Measurements from ENCODE around the gene TTC9B. TPM values are rescaled to one million over a fixed set of nuclear protein-coding genes. Genes with fewer than 3 reads are reported as not detected.

Gene TTC9B
- total and polyA plus RNA-seq, 2 of the 8 experiments (the other 6 are each of a cell fraction or from before 2014, with no cell fraction given): 0.26 TPM; not detected in 1

- WGBS, 2 experiments (ENCODE audit: extremely low coverage in 1 of 2, insufficient coverage in 1 of 2, insufficient read length in 1 of 2, insufficient replicate concordance in 2 of 2, low coverage in 1 of 2, low lambda C conversion rate in 2 of 2, missing lambda C conversion rate in 1 of 2): 89% methylated on average over 15 of the region's 22 CpGs; no CpG with 5 or more reads in 1 of the 2 experiments
- Histone ChIP-seq H4K91ac (replicated peaks; ENCODE audit: insufficient read length, low read length) (no peak overlapping the region), H3K23me2 (ENCODE audit: low read depth, low read length) (no peaks in the 10 kb centered on the region), H3K56ac (replicated peaks; ENCODE audit: insufficient read length, low read depth, low read length) (no peak overlapping the region), H2BK5ac (ENCODE audit: low read depth, low read length) (peak overlapping the region; percentile 18; the same call in 1 of the 2 replicates), H3K4me2 (ENCODE audit: insufficient read depth in 1 of 2, low read depth in 2 of 2, low read length in 2 of 2) (no peak overlapping the region), H2BK120ac (replicated peaks; ENCODE audit: low read depth, low read length) (no peak overlapping the region), H3K14ac (ENCODE audit: insufficient read length) (no peak overlapping the region), H4K8ac (ENCODE audit: extremely low read depth, insufficient read depth, low read length) (no peak overlapping the region), H2BK12ac (ENCODE audit: low read depth, low read length) (no peak overlapping the region), H3K27ac (ENCODE audit: low read depth, low read length) (no peak overlapping the region), H3K4me3 (ENCODE audit: extremely low read depth in 1 of 4, insufficient read depth in 2 of 4, low read depth in 3 of 4, low read length in 4 of 4) (no peak overlapping the region), H3K9ac (replicated peaks in 1 of 4; ENCODE audit: extremely low read depth in 1 of 4, low read depth in 3 of 4, low read length in 3 of 4) (no peak overlapping the region), H3K18ac (ENCODE audit: extremely low read depth, low read length) (no peak overlapping the region), H3K23ac (ENCODE audit: insufficient read length) (no peak overlapping the region), H4K20me1 (replicated peaks in 1 of 2; ENCODE audit: control insufficient read depth in 1 of 2, insufficient read depth in 2 of 2, low read length in 2 of 2) (peaks cover 0 to 9% of the 10 kb centered on the region in 2 experiments), H4K5ac (ENCODE audit: insufficient read length, low read depth, low read length) (no peak overlapping the region), H3K4me1 (replicated peaks in 1 of 4; ENCODE audit: control insufficient read depth in 3 of 4, insufficient read depth in 4 of 4, low read length in 3 of 4) (peaks cover 0 to 20% (median 13%) of the 10 kb centered on the region in 4 experiments; a peak in 6 of 7 replicates), H2AFZ (ENCODE audit: low read length) (no peak overlapping the region), H3K4ac (replicated peaks; ENCODE audit: insufficient read length, low read depth, low read length) (no peak overlapping the region), H3K79me2 (ENCODE audit: control insufficient read depth in 1 of 2, insufficient read depth in 2 of 2, low read length in 2 of 2) (no peaks in the 10 kb centered on the region), H3K79me1 (ENCODE audit: low read depth, low read length) (no peaks in the 10 kb centered on the region; the same call in 1 of the 2 replicates), H2AK5ac (ENCODE audit: low read depth, low read length) (no peak overlapping the region), H2BK15ac (ENCODE audit: low read length) (no peak overlapping the region), H3K9me3 (ENCODE audit: insufficient read depth in 2 of 2, low read depth in 1 of 2, low read length in 1 of 2) (no peaks in the 10 kb centered on the region), H3K27me3 (replicated peaks in 1 of 4; ENCODE audit: control insufficient read depth in 3 of 4, extremely low read depth in 1 of 4, insufficient read depth in 3 of 4, low read length in 3 of 4) (no peaks in the 10 kb centered on the region), H2BK20ac (ENCODE audit: low read length) (no peak overlapping the region), H3K36me3 (ENCODE audit: control insufficient read depth in 2 of 4, insufficient read depth in 4 of 4, low read length in 3 of 4) (peaks cover 3 to 22% (median 8%) of the 10 kb centered on the region in 4 experiments; a peak in 5 of 8 replicates)
- no peak for DNase-seq (ENCODE audit: low read depth in 1 of 2, low spot score in 2 of 2)
- ChIA-PET POLR2A (ENCODE audit: partially characterized antibody) (interaction anchor here (1.3 kb wide), 1 partner anchor 47 kb away, joined by 3 read pairs; no protein-coding TSS in a partner anchor), CTCF (ENCODE audit: partially characterized antibody) (interaction anchor here (0.9 to 3.5 kb wide), 15 partner anchors 8 to 95 kb away, joined by 3 to 13 read pairs (median 5); partner anchors contain the start of genes CCNP, MAP3K10 and TTC9B)
- FAIRE-seq: no peak
- TF ChIP-seq TCF12 (IDR thresholded peaks at IDR 0.05; ENCODE audit: low read depth, low read length) (no peak), POU5F1 (IDR thresholded peaks at IDR 0.05; ENCODE audit: low read depth, low read length) (no peak), PHF8 (conservative IDR thresholded peaks at IDR 0.05; ENCODE audit: low read depth, low read length) (no peak), CTBP2 (IDR thresholded peaks at IDR 0.05; ENCODE audit: borderline replicate concordance, insufficient read depth, insufficient read length, low read length) (no peak), EP300 (IDR thresholded peaks at IDR 0.05; ENCODE audit: borderline replicate concordance in 1 of 2, low read depth in 2 of 2, low read length in 2 of 2) (no peak), HDAC6 (IDR thresholded peaks at IDR 0.05; ENCODE audit: low read depth, low read length) (no peak), CHD1 (IDR thresholded peaks at IDR 0.05; ENCODE audit: low read depth, low read length) (no peak), FOSL1 (IDR thresholded peaks at IDR 0.05; ENCODE audit: insufficient read depth, low read depth, low read length) (no peak), TBP (IDR thresholded peaks at IDR 0.05; ENCODE audit: low read depth, low read length) (no peak), BCL11A (IDR thresholded peaks at IDR 0.05; ENCODE audit: low read depth in 2 of 2, low read length in 2 of 2) (no peak), SUZ12 (IDR thresholded peaks at IDR 0.05; ENCODE audit: low read length) (no peak), NANOG (IDR thresholded peaks at IDR 0.05; ENCODE audit: insufficient read depth, low read depth, low read length, poor library complexity, severe bottlenecking) (no peak)
Measured at GRCh38 chr19:40234429-40235237, 16.4 kb upstream of the TTC9B start.

Data from H1 (cell line).